Neural cell (in vitro differentiated cells): ENCODE results near the gene BAHD1. TPM values are rescaled to one million over a fixed set of nuclear protein-coding genes. Genes with fewer than 3 reads are reported as not detected.

ENCODE experiments used
- H2AFZ ChIP-seq: fragments of 200-600, 300-800 bp; sonication (generic), shearing (Covaris generic); 2 replicates; pipeline ENCODE4 v1.6.0; 2014; ENCODE audit warnings: low read depth, mild to moderate bottlenecking, antibody characterized with exemption, low read length, moderate library complexity
- H3F3A ChIP-seq: fragments of 200-600 bp; shearing (Covaris generic); 2 replicates; pipeline ENCODE4 v1.6.1; 2016; ENCODE audit warnings: mild to moderate bottlenecking, moderate library complexity, mixed read lengths, antibody characterized with exemption, low read length; ENCODE audit not compliant: insufficient read depth, poor library complexity, severe bottlenecking
- H3K27ac ChIP-seq: fragments of 200-600, 300-800 bp; sonication (generic), shearing (Covaris generic); 2 replicates; pipeline ENCODE4 v1.5.1; 2014; ENCODE audit warnings: mild to moderate bottlenecking, low read length, moderate library complexity
- H3K27me3 ChIP-seq: fragments of 300-800, 200-600 bp; sonication (generic), shearing (Covaris generic); 2 replicates; pipeline ENCODE4 v1.6.0; 2014; ENCODE audit warnings: mild to moderate bottlenecking, low read depth, low read length, moderate library complexity; ENCODE audit not compliant: insufficient read depth
- H3K36me3 ChIP-seq: fragments of 300-800, 200-600 bp; sonication (generic), shearing (Covaris generic); 2 replicates; pipeline ENCODE4 v1.5.1; 2014; ENCODE audit warnings: mild to moderate bottlenecking, antibody characterized with exemption, low read length, moderate library complexity; ENCODE audit not compliant: insufficient read depth
- H3K4me2 ChIP-seq: fragments of 300-800, 200-600 bp; sonication (generic), shearing (Covaris generic); 2 replicates; pipeline ENCODE4 v1.6.0; 2014; ENCODE audit warnings: mild to moderate bottlenecking, low read length
- H3K4me3 ChIP-seq: fragments of 300-800, 200-600 bp; sonication (generic), shearing (Covaris generic); 2 replicates; pipeline ENCODE4 v1.5.1; 2014; ENCODE audit warnings: mild to moderate bottlenecking, low read length, moderate library complexity
- H3K79me2 ChIP-seq: fragments of 200-600 bp; shearing (Covaris generic); replicated peaks from 2 replicates; pipeline ENCODE4 v1.6.0; 2014; ENCODE audit warnings: mild to moderate bottlenecking, low read length, moderate library complexity; ENCODE audit not compliant: insufficient read depth
- H3K9ac ChIP-seq: fragments of 300-800, 200-600 bp; sonication (generic), shearing (Covaris generic); 2 replicates; pipeline ENCODE4 v1.6.1; 2016; ENCODE audit warnings: mild to moderate bottlenecking, low read length, mixed read lengths
- H3K9me2 ChIP-seq: fragments of 200-600 bp; shearing (Covaris generic); 2 replicates; pipeline ENCODE4 v1.6.1; 2016; ENCODE audit warnings: mild to moderate bottlenecking, low read length, mixed read lengths; ENCODE audit not compliant: insufficient read depth
- H3K9me3 ChIP-seq: fragments of 200-600, 300-800 bp; sonication (generic), shearing (Covaris generic); 2 replicates; pipeline ENCODE4 v1.6.1; 2016; ENCODE audit warnings: mild to moderate bottlenecking, mixed run types, low read length, moderate library complexity, mixed read lengths
- H4K20me1 ChIP-seq: fragments of 200-600 bp; shearing (Covaris generic); 2 replicates; pipeline ENCODE4 v1.6.1; 2016; ENCODE audit warnings: mild to moderate bottlenecking, mixed run types; ENCODE audit not compliant: insufficient read depth
- CTCF ChIP-seq: fragments of 450-650 bp; IDR thresholded peaks from 2 replicates; pipeline ENCODE4 v1.5.1; 2014; ENCODE audit warnings: antibody characterized with exemption, mild to moderate bottlenecking, moderate library complexity; ENCODE audit not compliant: poor library complexity, severe bottlenecking
- EP300 ChIP-seq: fragments of 450-650 bp; conservative IDR thresholded peaks from 2 replicates; pipeline ENCODE4 v1.6.1; 2014; ENCODE audit warnings: antibody characterized with exemption, mild to moderate bottlenecking, moderate library complexity; ENCODE audit not compliant: poor library complexity, severe bottlenecking
- EZH2 ChIP-seq: fragments of 200-600, 300-800 bp; shearing (Covaris generic), sonication (generic); IDR thresholded peaks from 2 replicates; pipeline ENCODE4 v1.6.1; 2014; ENCODE audit warnings: antibody characterized with exemption, low read length, borderline replicate concordance, mild to moderate bottlenecking; ENCODE audit not compliant: insufficient read depth, poor library complexity, severe bottlenecking
- MXI1 ChIP-seq: fragments of 450-650 bp; conservative IDR thresholded peaks from 2 replicates; pipeline ENCODE4 v1.6.1; 2014; ENCODE audit warnings: antibody characterized with exemption, mild to moderate bottlenecking; ENCODE audit not compliant: poor library complexity, severe bottlenecking
- POLR2AphosphoS5 ChIP-seq: IDR thresholded peaks from 2 replicates; pipeline ENCODE4 v1.6.1; 2012
- RAD21 ChIP-seq: fragments of 450-650 bp; conservative IDR thresholded peaks from 2 replicates; pipeline ENCODE4 v1.6.1; 2014; ENCODE audit warnings: antibody characterized with exemption, mild to moderate bottlenecking, moderate library complexity
- REST ChIP-seq: IDR thresholded peaks from 2 replicates; pipeline ENCODE4 v1.6.1; 2012; ENCODE audit warnings: borderline replicate concordance
- SMC3 ChIP-seq: fragments of 450-650 bp; conservative IDR thresholded peaks from 2 replicates; pipeline ENCODE4 v1.6.1; 2014; ENCODE audit warnings: antibody characterized with exemption, mild to moderate bottlenecking, moderate library complexity; ENCODE audit not compliant: poor library complexity
- TAF1 ChIP-seq: IDR thresholded peaks from 2 replicates; pipeline ENCODE4 v1.6.1; 2012; ENCODE audit warnings: low read depth
- polyA plus RNA-seq: library from polyadenylated mRNA; depleted of rRNA; stranded (reverse); fragments of >200 nt; gene quantifications from 2 replicates; pipeline ENCODE4 v1.2.3, GENCODE V29; 2014

BAHD1 gene
- polyA plus RNA-seq, 1 donor from 2014 or later: 22.8 TPM

GRCh38 chr15:40449275-40449674 is 8.5 kb downstream of the BAHD1 start:
- H3K27me3 ChIP-seq: no peaks in the 10 kb centered on the region
- no peak overlapping the region for H3K9ac ChIP-seq
- peaks cover 5% of the 10 kb centered on the region for H4K20me1 ChIP-seq
- H3K9me2 ChIP-seq: no peaks in the 10 kb centered on the region
- H3K4me3 ChIP-seq: no peak overlapping the region
- H3K79me2 ChIP-seq: peaks cover 55% of the 10 kb centered on the region
- no peak overlapping the region for H3K27ac ChIP-seq
- H3F3A ChIP-seq: no peaks in the 10 kb centered on the region
- no peak overlapping the region for H3K4me2 ChIP-seq
- H3K36me3 ChIP-seq: no peaks in the 10 kb centered on the region
- TF ChIP-seq EP300 (no peak), POLR2AphosphoS5 (no peak), REST (no peak), MXI1 (no peak), EZH2 (no peak), CTCF (no peak), SMC3 (no peak), TAF1 (no peak), RAD21 (no peak)
- no peak overlapping the region for H2AFZ ChIP-seq
- H3K9me3 ChIP-seq: no peaks in the 10 kb centered on the region

- no peak overlapping the region for H3K4me3 ChIP-seq
- H3K9ac ChIP-seq: no peak overlapping the region
- H3K27me3 ChIP-seq: no peaks in the 10 kb centered on the region
- no peak overlapping the region for H2AFZ ChIP-seq
- no peak overlapping the region for H3K4me2 ChIP-seq
- no peaks in the 10 kb centered on the region for H3K36me3 ChIP-seq
- H3F3A ChIP-seq: no peaks in the 10 kb centered on the region
- H3K9me2 ChIP-seq: no peaks in the 10 kb centered on the region
- H3K9me3 ChIP-seq: no peaks in the 10 kb centered on the region
- peaks cover 5% of the 10 kb centered on the region for H4K20me1 ChIP-seq
- no peak for TF ChIP-seq RAD21
- TF ChIP-seq EZH2: no peak
- no peak for TF ChIP-seq MXI1
- TF ChIP-seq TAF1: no peak
- no peak for TF ChIP-seq CTCF
- TF ChIP-seq REST: no peak
- no peak for TF ChIP-seq POLR2AphosphoS5
- TF ChIP-seq SMC3: no peak
- no peak for TF ChIP-seq EP300
- peaks cover 47% of the 10 kb centered on the region for H3K79me2 ChIP-seq
- no peak overlapping the region for H3K27ac ChIP-seq
Observed at GRCh38 chr15:40450047-40450446, 9.3 kb downstream of the BAHD1 start.
